ENCODE data around the gene EOGT.

EOGT gene

DNA sequence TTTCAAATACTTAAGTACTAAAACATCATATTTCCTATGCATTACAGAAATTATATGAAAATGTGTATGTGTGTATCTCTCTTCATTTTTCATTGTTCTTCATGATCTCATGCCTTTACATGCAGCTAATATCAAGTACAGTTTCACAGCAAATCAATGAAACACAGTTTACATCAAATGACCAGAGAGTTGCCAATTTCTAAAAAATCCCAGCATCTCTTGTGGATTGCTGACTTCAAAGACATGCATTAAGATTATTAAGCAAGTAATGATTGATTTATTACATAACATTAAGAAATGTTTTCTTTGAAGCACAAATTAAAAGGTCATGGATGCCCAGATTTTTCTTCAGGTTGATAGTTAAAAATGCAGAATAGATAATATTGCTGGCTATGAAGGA is 50.1 kb downstream of the EOGT start:
- H3K27ac ChIP-seq (ENCODE audit: low read depth, low read length, severe bottlenecking), result no peak overlapping the region
- H3K4me1 ChIP-seq (ENCODE audit: control insufficient read depth, insufficient read depth, low read length, poor library complexity, severe bottlenecking), result no peaks in the 10 kb centered on the region
- H3K9me3 ChIP-seq (ENCODE audit: control insufficient read depth, low read length), result no peaks in the 10 kb centered on the region
- H3K36me3 ChIP-seq (ENCODE audit: control insufficient read depth, insufficient read depth, low read length), result no peaks in the 10 kb centered on the region
- no peak overlapping the region for H3K4me3 ChIP-seq (ENCODE audit: extremely low read depth, insufficient read depth, low read length, poor library complexity, severe bottlenecking)

GRCh38 chr3:68958932-68959331 is 54.6 kb downstream of the EOGT start:
- no peak overlapping the region for H3K27ac ChIP-seq (ENCODE audit: low read depth, low read length, severe bottlenecking)
- H3K9me3 ChIP-seq (ENCODE audit: control insufficient read depth, low read length), result no peaks in the 10 kb centered on the region
- H3K4me1 ChIP-seq (ENCODE audit: control insufficient read depth, insufficient read depth, low read length, poor library complexity, severe bottlenecking), result no peaks in the 10 kb centered on the region
- no peaks in the 10 kb centered on the region for H3K36me3 ChIP-seq (ENCODE audit: control insufficient read depth, insufficient read depth, low read length)
- WGBS, 2 experiments (ENCODE audit: insufficient coverage in 2 of 2), result 0 to 60% methylated on average over 1 to 3 of the region's 3 CpGs
- no peak overlapping the region for H3K4me3 ChIP-seq (ENCODE audit: extremely low read depth, insufficient read depth, low read length, poor library complexity, severe bottlenecking)

- Histone ChIP-seq H3K4me3 (ENCODE audit: extremely low read depth, insufficient read depth, low read length, poor library complexity, severe bottlenecking) (no peak overlapping the region), H3K4me1 (ENCODE audit: control insufficient read depth, insufficient read depth, low read length, poor library complexity, severe bottlenecking) (no peaks in the 10 kb centered on the region), H3K9me3 (ENCODE audit: control insufficient read depth, low read length) (no peaks in the 10 kb centered on the region), H3K36me3 (ENCODE audit: control insufficient read depth, insufficient read depth, low read length) (no peaks in the 10 kb centered on the region), H3K27ac (ENCODE audit: low read depth, low read length, severe bottlenecking) (no peak overlapping the region)
- WGBS, 2 experiments (ENCODE audit: insufficient coverage in 2 of 2), result 83 to 93% methylated on average over 3 of the region's 3 CpGs
Measured at GRCh38 chr3:68957895-68958294, 55.6 kb downstream of the EOGT start.

GRCh38 chr3:68953816-68954444 is 59.6 kb downstream of the EOGT start:
- Histone ChIP-seq H3K27ac (ENCODE audit: low read depth, low read length, severe bottlenecking) (no peak overlapping the region), H3K4me3 (ENCODE audit: extremely low read depth, insufficient read depth, low read length, poor library complexity, severe bottlenecking) (no peak overlapping the region), H3K9me3 (ENCODE audit: control insufficient read depth, low read length) (no peaks in the 10 kb centered on the region), H3K4me1 (ENCODE audit: control insufficient read depth, insufficient read depth, low read length, poor library complexity, severe bottlenecking) (no peaks in the 10 kb centered on the region), H3K36me3 (ENCODE audit: control insufficient read depth, insufficient read depth, low read length) (no peaks in the 10 kb centered on the region)
- 56 to 69% methylated on average over 3 to 5 of the region's 6 CpGs for WGBS, 2 experiments (ENCODE audit: insufficient coverage in 2 of 2)

DNA sequence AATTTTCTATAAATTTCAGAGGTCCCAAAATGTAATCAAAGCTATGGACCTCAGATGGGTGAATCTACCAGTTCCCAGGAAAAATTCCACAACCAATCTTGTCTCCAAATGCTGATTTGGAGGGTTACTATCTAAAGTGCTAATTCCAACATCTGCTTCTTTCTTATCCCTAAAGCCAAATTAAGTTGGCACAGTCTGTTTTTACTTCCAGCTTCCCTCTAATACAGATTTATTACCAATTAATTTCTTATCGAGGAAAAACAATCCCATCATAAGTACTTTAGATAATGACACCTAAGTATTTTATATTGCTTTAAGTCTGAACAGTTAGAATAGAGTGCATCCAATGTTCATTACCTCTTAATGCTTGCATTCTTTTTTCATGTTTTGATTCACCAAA is 68.3 kb downstream of the EOGT start:
- no peak overlapping the region for H3K4me3 ChIP-seq (ENCODE audit: extremely low read depth, insufficient read depth, low read length, poor library complexity, severe bottlenecking)
- no peaks in the 10 kb centered on the region for H3K4me1 ChIP-seq (ENCODE audit: control insufficient read depth, insufficient read depth, low read length, poor library complexity, severe bottlenecking)
- no peak overlapping the region for H3K27ac ChIP-seq (ENCODE audit: low read depth, low read length, severe bottlenecking)
- 83% methylated on average over 1 of the region's 1 CpG; no CpG with 5 or more reads in 1 of the 2 experiments for WGBS, 2 experiments (ENCODE audit: insufficient coverage in 2 of 2)
- H3K9me3 ChIP-seq (ENCODE audit: control insufficient read depth, low read length), result no peaks in the 10 kb centered on the region
- no peaks in the 10 kb centered on the region for H3K36me3 ChIP-seq (ENCODE audit: control insufficient read depth, insufficient read depth, low read length)

DNA sequence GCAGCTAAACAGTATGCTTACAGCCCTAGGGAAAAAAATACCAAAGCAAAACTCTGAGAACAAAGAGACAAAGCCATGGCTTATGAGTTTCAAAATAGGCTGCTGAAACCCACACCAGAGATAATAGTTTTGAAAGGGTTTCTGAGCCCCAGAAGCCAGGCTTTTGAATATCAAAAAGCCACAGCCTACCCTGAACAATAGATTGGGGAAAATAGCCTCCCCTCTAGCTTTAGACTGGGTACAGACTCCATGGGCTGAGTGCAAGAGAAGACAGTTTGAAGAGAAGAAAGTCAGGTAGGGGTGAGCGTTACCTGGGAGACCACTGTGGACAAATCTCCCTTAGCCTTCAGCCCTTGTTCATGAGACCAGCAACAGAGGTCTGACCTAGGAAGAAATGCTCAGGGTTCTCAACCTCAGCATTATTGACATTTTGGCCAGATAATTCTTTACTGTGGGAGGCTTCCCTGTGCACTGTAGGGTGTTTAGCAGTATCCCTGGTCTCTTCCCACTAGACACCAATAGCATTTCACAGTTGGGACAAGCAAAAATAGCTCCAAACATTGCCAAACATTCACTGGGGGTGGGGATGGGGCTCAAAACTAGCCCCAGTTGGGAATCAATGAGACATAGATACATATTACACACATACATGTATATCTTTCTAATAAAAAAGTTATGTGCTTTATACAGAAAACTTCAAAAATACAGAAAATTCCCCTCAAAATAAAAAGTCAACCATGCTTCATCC is 69.6 kb downstream of the EOGT start:
- H3K9me3 ChIP-seq (ENCODE audit: control insufficient read depth, low read length), result no peaks in the 10 kb centered on the region
- WGBS, 2 experiments (ENCODE audit: insufficient coverage in 2 of 2), result 83 to 88% methylated on average over 1 of the region's 1 CpG
- no peaks in the 10 kb centered on the region for H3K36me3 ChIP-seq (ENCODE audit: control insufficient read depth, insufficient read depth, low read length)
- no peak overlapping the region for H3K27ac ChIP-seq (ENCODE audit: low read depth, low read length, severe bottlenecking)
- H3K4me1 ChIP-seq (ENCODE audit: control insufficient read depth, insufficient read depth, low read length, poor library complexity, severe bottlenecking), result no peaks in the 10 kb centered on the region
- H3K4me3 ChIP-seq (ENCODE audit: extremely low read depth, insufficient read depth, low read length, poor library complexity, severe bottlenecking), result no peak overlapping the region

- H3K4me1 ChIP-seq (ENCODE audit: control insufficient read depth, insufficient read depth, low read length, poor library complexity, severe bottlenecking), result no peaks in the 10 kb centered on the region
- 84 to 97% methylated on average over 4 of the region's 6 CpGs for WGBS, 2 experiments (ENCODE audit: insufficient coverage in 2 of 2)
- H3K36me3 ChIP-seq (ENCODE audit: control insufficient read depth, insufficient read depth, low read length), result no peaks in the 10 kb centered on the region
- H3K4me3 ChIP-seq (ENCODE audit: extremely low read depth, insufficient read depth, low read length, poor library complexity, severe bottlenecking), result no peak overlapping the region
- H3K9me3 ChIP-seq (ENCODE audit: control insufficient read depth, low read length), result no peaks in the 10 kb centered on the region
- no peak overlapping the region for H3K27ac ChIP-seq (ENCODE audit: low read depth, low read length, severe bottlenecking)
Measured at GRCh38 chr3:68941055-68941454, 72.4 kb downstream of the EOGT start.

GRCh38 chr3:68936856-68937255 is 76.6 kb downstream of the EOGT start:
- WGBS, 2 experiments (ENCODE audit: insufficient coverage in 2 of 2), result 96 to 98% methylated on average over 4 to 6 of the region's 6 CpGs
- H3K4me1 ChIP-seq (ENCODE audit: control insufficient read depth, insufficient read depth, low read length, poor library complexity, severe bottlenecking), result peaks cover 3% of the 10 kb centered on the region
- no peak overlapping the region for H3K4me3 ChIP-seq (ENCODE audit: extremely low read depth, insufficient read depth, low read length, poor library complexity, severe bottlenecking)

GRCh38 chr3:68935778-68936177 is 77.7 kb downstream of the EOGT start:
- H3K4me3 ChIP-seq (ENCODE audit: extremely low read depth, insufficient read depth, low read length, poor library complexity, severe bottlenecking), result no peak overlapping the region

More at GRCh38 chr3:68936856-68937255, 76.6 kb downstream of the EOGT start:
- Histone ChIP-seq H3K36me3 (ENCODE audit: control insufficient read depth, insufficient read depth, low read length) (no peaks in the 10 kb centered on the region), H3K9me3 (ENCODE audit: control insufficient read depth, low read length) (no peaks in the 10 kb centered on the region), H3K27ac (ENCODE audit: low read depth, low read length, severe bottlenecking) (no peak overlapping the region)

DNA sequence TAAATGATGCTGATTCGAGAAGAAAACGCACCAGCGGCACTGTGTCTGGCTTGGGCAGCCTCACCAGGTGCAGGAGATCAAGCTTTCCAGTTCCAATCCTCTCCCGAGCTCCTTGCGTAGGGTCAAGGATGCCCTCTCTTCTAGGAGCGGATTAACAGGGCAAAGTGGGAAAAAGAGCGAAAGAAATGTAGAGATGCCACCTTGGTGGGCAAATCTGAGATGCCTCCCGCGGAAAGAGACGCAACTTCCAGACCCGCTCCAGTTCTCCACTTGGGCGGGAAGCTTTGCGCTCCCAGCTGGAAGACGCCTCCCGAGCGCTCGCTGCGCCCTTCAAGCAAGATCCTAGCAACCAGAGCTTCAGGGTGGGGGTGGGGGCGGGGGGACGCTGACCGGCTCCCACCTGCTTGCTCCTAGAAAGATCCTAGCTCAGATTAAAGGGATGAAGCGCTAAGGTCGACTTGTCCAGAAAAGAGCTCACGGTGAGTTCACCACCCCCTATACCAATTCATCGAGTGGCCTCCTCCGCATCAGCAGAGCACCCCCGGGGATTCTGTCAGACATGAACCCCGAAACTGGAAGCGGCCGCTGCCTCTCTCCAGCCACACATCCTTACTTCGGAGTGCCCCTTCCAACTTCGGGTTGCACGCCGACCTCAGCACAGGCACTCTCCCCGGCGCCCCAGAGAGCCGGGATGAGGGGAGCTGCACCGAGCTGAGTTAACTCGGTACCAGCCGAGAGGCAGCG is 81.9 kb downstream of the EOGT start:
- Histone ChIP-seq H3K4me1 (ENCODE audit: control insufficient read depth, insufficient read depth, low read length, poor library complexity, severe bottlenecking) (peaks cover 3% of the 10 kb centered on the region), H3K4me3 (ENCODE audit: extremely low read depth, insufficient read depth, low read length, poor library complexity, severe bottlenecking) (no peak overlapping the region), H3K9me3 (ENCODE audit: control insufficient read depth, low read length) (no peaks in the 10 kb centered on the region), H3K36me3 (ENCODE audit: control insufficient read depth, insufficient read depth, low read length) (no peaks in the 10 kb centered on the region), H3K27ac (ENCODE audit: low read depth, low read length, severe bottlenecking) (no peak overlapping the region)
- WGBS, 2 experiments (ENCODE audit: insufficient coverage in 2 of 2), result 4 to 9% methylated on average over 23 to 32 of the region's 41 CpGs

More at GRCh38 chr3:68935778-68936177, 77.7 kb downstream of the EOGT start:
- Histone ChIP-seq H3K36me3 (ENCODE audit: control insufficient read depth, insufficient read depth, low read length) (no peaks in the 10 kb centered on the region), H3K4me1 (ENCODE audit: control insufficient read depth, insufficient read depth, low read length, poor library complexity, severe bottlenecking) (peaks cover 3% of the 10 kb centered on the region), H3K27ac (ENCODE audit: low read depth, low read length, severe bottlenecking) (no peak overlapping the region), H3K9me3 (ENCODE audit: control insufficient read depth, low read length) (no peaks in the 10 kb centered on the region)
- WGBS, 2 experiments (ENCODE audit: insufficient coverage in 2 of 2), result 89 to 94% methylated on average over 3 to 4 of the region's 6 CpGs
